ENCODE results near the gene DDIAS.

DNA sequence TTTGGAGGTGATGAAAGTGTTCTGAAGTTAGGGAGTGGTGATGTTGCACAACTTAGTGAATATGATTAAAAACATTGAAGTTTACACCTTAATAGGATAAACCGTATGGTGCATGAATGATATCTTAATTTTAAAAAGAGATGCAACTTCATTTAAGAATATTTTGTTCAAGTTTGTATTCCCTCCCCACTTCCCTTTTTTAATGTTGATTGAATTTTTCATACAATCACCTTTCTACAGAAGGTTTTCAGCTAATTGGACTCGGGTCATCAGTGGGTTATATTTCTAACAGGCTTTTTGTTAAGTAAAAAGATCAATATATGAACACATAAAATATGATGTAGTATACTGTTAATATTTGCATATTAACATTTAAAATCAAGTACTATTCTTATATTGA lies 72.6 kb downstream of the DDIAS start:
- TF ChIP-seq, protein P1, sequence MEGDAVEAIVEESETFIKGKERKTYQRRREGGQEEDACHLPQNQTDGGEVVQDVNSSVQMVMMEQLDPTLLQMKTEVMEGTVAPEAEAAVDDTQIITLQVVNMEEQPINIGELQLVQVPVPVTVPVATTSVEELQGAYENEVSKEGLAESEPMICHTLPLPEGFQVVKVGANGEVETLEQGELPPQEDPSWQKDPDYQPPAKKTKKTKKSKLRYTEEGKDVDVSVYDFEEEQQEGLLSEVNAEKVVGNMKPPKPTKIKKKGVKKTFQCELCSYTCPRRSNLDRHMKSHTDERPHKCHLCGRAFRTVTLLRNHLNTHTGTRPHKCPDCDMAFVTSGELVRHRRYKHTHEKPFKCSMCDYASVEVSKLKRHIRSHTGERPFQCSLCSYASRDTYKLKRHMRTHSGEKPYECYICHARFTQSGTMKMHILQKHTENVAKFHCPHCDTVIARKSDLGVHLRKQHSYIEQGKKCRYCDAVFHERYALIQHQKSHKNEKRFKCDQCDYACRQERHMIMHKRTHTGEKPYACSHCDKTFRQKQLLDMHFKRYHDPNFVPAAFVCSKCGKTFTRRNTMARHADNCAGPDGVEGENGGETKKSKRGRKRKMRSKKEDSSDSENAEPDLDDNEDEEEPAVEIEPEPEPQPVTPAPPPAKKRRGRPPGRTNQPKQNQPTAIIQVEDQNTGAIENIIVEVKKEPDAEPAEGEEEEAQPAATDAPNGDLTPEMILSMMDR (IDR thresholded peaks at IDR 0.05 in 8 of 11, conservative IDR thresholded peaks at IDR 0.05 in 3 of 11): no peak
- TF ChIP-seq POLR2AphosphoS5 (IDR thresholded peaks at IDR 0.05) (no peak), POLR2A (IDR thresholded peaks at IDR 0.05) (no peak)
